ENCODE measurements around the gene SAPCD1. TPM values are rescaled to one million over a fixed set of nuclear protein-coding genes. Genes with fewer than 3 reads are reported as not detected.

Gene SAPCD1
- total and polyA plus RNA-seq, 2 donors (not counting 3 experiments of a cell fraction or from before 2014, with no cell fraction given): 1.6 to 11.7 TPM

DNA sequence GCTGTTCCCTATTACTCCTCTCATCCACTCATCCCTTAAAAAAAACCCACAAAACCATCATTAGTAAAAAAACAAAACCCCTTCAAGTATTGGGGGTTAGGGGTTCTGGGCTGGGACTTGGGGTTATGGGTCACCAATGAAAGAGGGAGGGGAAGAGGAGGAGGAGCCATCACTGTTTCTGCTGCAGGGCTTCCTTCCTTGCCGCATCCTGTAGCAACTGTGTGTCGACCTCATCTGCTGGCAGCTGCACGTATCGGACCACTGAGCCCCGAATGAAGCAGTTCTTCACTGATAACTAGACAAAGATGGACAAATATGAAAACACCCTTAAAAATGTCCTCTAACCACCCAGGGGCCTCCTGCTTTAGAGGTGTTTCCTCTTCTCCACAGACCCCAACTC lies 35.1 kb downstream of the SAPCD1 start:
- Histone ChIP-seq H3K36me3 (ENCODE audit: control insufficient read depth in 2 of 2, extremely low read depth in 1 of 2, insufficient read depth in 2 of 2, low read length in 2 of 2) (no peaks in the 10 kb centered on the region), H3K4me3 (replicated peaks in 1 of 3; ENCODE audit: insufficient read depth in 1 of 3, low read depth in 1 of 3, low read length in 3 of 3) (no peak overlapping the region), H3K9me1 (replicated peaks; ENCODE audit: control insufficient read depth, extremely low read depth, insufficient read depth, low read length) (no peaks in the 10 kb centered on the region), H3K27ac (ENCODE audit: insufficient read depth, low read depth, low read length) (no peak overlapping the region), H3K9me3 (replicated peaks; ENCODE audit: control insufficient read depth, insufficient read depth, low read length) (no peaks in the 10 kb centered on the region), H3K9ac (replicated peaks; ENCODE audit: extremely low read depth, insufficient read depth, low read length) (no peak overlapping the region), H3K4me2 (ENCODE audit: insufficient read depth, low read length) (no peak overlapping the region), H2AFZ (ENCODE audit: low read depth, low read length) (no peak overlapping the region), H3K79me2 (ENCODE audit: control insufficient read depth, insufficient read depth, low read length) (peaks cover 18% of the 10 kb centered on the region), H3K27me3 (ENCODE audit: control insufficient read depth in 2 of 2, insufficient read depth in 2 of 2, low read length in 2 of 2) (no peaks in the 10 kb centered on the region), H4K20me1 (replicated peaks; ENCODE audit: control insufficient read depth, extremely low read depth, insufficient read depth, low read length) (no peaks in the 10 kb centered on the region), H3K4me1 (ENCODE audit: control insufficient read depth, extremely low read depth, insufficient read depth, low read length) (peaks cover 13% of the 10 kb centered on the region)
- no TSS peak for BruUV-seq (replicated peaks)
- intact Hi-C loops (cut with micrococcal nuclease) (no loop called here), dilution Hi-C loops (cut with MboI; ENCODE audit: extremely low pct_ligation_motif_present, low sequenced_read_pairs) (no loop called here)
- POLR2A ChIA-PET: no interaction called here
- TF ChIP-seq MAX (IDR thresholded peaks at IDR 0.05; ENCODE audit: insufficient read depth, insufficient read length) (no peak), FOS (IDR thresholded peaks at IDR 0.05; ENCODE audit: borderline replicate concordance, insufficient read depth, low read length) (no peak), GATA2 (IDR thresholded peaks at IDR 0.05; ENCODE audit: insufficient read depth, insufficient read length, low read depth, low read length) (no peak), EZH2 (IDR thresholded peaks at IDR 0.05; ENCODE audit: borderline replicate concordance, low read depth, low read length, severe bottlenecking) (no peak), POLR2AphosphoS5 (IDR thresholded peaks at IDR 0.05; ENCODE audit: insufficient read depth, low read depth, low read length) (no peak), MYC (IDR thresholded peaks at IDR 0.05; ENCODE audit: low read depth, low read length) (no peak), JUN (IDR thresholded peaks at IDR 0.05; ENCODE audit: borderline replicate concordance, insufficient read depth, insufficient read length, low read depth) (no peak), POLR2A (IDR thresholded peaks at IDR 0.05; ENCODE audit: low read depth, low read length) (no peak)
- TF ChIP-seq, protein P1, sequence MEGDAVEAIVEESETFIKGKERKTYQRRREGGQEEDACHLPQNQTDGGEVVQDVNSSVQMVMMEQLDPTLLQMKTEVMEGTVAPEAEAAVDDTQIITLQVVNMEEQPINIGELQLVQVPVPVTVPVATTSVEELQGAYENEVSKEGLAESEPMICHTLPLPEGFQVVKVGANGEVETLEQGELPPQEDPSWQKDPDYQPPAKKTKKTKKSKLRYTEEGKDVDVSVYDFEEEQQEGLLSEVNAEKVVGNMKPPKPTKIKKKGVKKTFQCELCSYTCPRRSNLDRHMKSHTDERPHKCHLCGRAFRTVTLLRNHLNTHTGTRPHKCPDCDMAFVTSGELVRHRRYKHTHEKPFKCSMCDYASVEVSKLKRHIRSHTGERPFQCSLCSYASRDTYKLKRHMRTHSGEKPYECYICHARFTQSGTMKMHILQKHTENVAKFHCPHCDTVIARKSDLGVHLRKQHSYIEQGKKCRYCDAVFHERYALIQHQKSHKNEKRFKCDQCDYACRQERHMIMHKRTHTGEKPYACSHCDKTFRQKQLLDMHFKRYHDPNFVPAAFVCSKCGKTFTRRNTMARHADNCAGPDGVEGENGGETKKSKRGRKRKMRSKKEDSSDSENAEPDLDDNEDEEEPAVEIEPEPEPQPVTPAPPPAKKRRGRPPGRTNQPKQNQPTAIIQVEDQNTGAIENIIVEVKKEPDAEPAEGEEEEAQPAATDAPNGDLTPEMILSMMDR (IDR thresholded peaks at IDR 0.05; ENCODE audit: extremely low read depth in 1 of 2, insufficient read depth in 1 of 2, low read depth in 1 of 2, low read length in 2 of 2): no peak
- CTCF ChIA-PET: interaction anchor here (2.5 kb wide), 1 partner anchor 17 kb away, joined by 18 read pairs; the partner anchor contains the start of genes HSPA1A and HSPA1L
- DNase-seq (ENCODE audit: low read depth, low spot score) (no peak), FAIRE-seq (no peak)

Data from endothelial cell of umbilical vein (primary cell).